Testis (tissue), 3 donors: Measurements from ENCODE around the gene CYP4A22. TPM values are rescaled to one million over a fixed set of nuclear protein-coding genes. Genes with fewer than 3 reads are reported as not detected.
"Not testable (repeated sequence)": the region's sequence is repeated elsewhere in the genome, so short reads cannot be mapped to it uniquely, and the experiment has no call there.

Experiments used
- DNase-seq: peaks from one replicate; pipeline ENCODE4 v3.0.0-alpha.2; 2019
- H3K27ac ChIP-seq, 2 donors: fragments of 200-600 bp; sonication (generic); one replicate each; pipeline ENCODE4 v1.5.1; 2019
- H3K27me3 ChIP-seq: fragments of 200-600 bp; sonication (generic); one replicate; pipeline ENCODE4 v1.5.1; 2019
- H3K36me3 ChIP-seq: fragments of 200-600 bp; sonication (generic); one replicate; pipeline ENCODE4 v1.5.1; 2017; ENCODE audit warnings: low read depth; ENCODE audit errors: missing control alignments
- H3K4me1 ChIP-seq: fragments of 200-600 bp; sonication (generic); one replicate; pipeline ENCODE4 v1.5.1; 2019
- H3K4me3 ChIP-seq, 2 donors: fragments of 200-600 bp; sonication (generic); one replicate each; pipeline ENCODE4 v1.5.1; 2017 to 2019
- H3K9me3 ChIP-seq: fragments of 200-600 bp; sonication (generic); one replicate; pipeline ENCODE4 v1.5.1; 2017
- CTCF ChIP-seq, 3 experiments: fragments of 450-650 bp in 2 of 3; fragments of 200-600 bp in 1 of 3; sonication (generic) in 1 of 3; IDR thresholded peaks; one replicate each; pipeline ENCODE4 v1.5.1; 2016 to 2019; ENCODE audit warnings: antibody characterized with exemption in 3 of 3, mild to moderate bottlenecking in 2 of 3, moderate library complexity in 1 of 3
- POLR2A ChIP-seq: fragments of 450-650 bp; IDR thresholded peaks from one replicate; pipeline ENCODE4 v1.6.1; 2017; ENCODE audit warnings: antibody characterized with exemption, mild to moderate bottlenecking, moderate library complexity
- WGBS, 2 donors: methylation state at CpG; one replicate each; pipeline ENCODE4 v1.1.5; 2018; 5-methylcytosine and 5-hydroxymethylcytosine counted together
- intact Hi-C: fragments of 100-400 bp; cut with DNase I; formaldehyde crosslinking; loops from one replicate; pipeline ENCODE4 v1.15.1; 2023; ENCODE audit warnings: low total_unique reads
- polyA plus RNA-seq: library from polyadenylated mRNA; stranded (reverse); fragments of 350-450 nt; fragmentation: Illumina TruSeq; extraction: RNeasy Lipid Tissue Mini Kit (QIAGEN cat#74804); gene quantifications from one replicate; pipeline ENCODE4 v1.2.3, GENCODE V29; 2014; ENCODE audit warnings: low read depth, low replicate concordance; ENCODE audit not compliant: insufficient read depth
- total RNA-seq, 2 donors: library from RNA; depleted of rRNA; stranded (reverse); fragments of >200 nt; gene quantifications; one replicate each; pipeline ENCODE4 v1.2.3, GENCODE V29; 2016

Gene CYP4A22
- total and polyA plus RNA-seq, 3 donors from 2014 or later, result 0.22 to 0.31 TPM; not detected in 1

GRCh38 chr1:47113178-47113577 is 24.1 kb upstream of the CYP4A22 start:
- Histone ChIP-seq H3K27ac (no peak overlapping the region), H3K27me3 (no peaks in the 10 kb centered on the region), H3K4me3 (no peak overlapping the region), H3K9me3 (no peaks in the 10 kb centered on the region), H3K4me1 (no peaks in the 10 kb centered on the region), H3K36me3 (no peaks in the 10 kb centered on the region)
- TF ChIP-seq CTCF (IDR thresholded peaks at IDR 0.05) (no peak), POLR2A (no peak)
- no peak for DNase-seq
- intact Hi-C loops, result no loop called here
- 84 to 97% methylated on average over 4 of the region's 4 CpGs for WGBS, 2 donors

GRCh38 chr1:47121039-47121438 is 16.2 kb upstream of the CYP4A22 start:
- H3K4me1 ChIP-seq, H3K36me3 ChIP-seq, H3K27me3 ChIP-seq, H3K4me3 ChIP-seq, DNase-seq, intact Hi-C loops, H3K9me3 ChIP-seq, H3K27ac ChIP-seq: not testable (repeated sequence)
- WGBS, 2 donors, result 84 to 93% methylated on average over 1 of the region's 1 CpG

DNA sequence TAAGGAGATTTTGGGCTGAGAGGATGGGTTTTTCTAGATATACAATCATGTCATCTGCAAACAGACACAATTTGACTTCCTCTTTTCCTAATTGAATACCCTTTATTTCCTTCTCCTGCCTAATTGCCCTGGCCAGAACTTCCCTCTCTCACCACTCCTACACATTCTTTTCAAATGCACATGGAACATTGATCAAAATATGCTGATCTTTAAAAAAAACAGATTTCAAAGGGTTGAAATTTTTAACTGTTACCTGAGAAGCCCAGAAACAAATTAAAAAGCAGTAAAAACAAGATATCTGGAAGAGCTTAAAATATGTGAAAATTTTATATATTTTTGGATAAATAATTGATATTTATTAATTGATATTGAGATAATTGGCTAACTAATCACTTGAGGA is 12.4 kb upstream of the CYP4A22 start:
- intact Hi-C loops, DNase-seq, H3K9me3 ChIP-seq: not testable (repeated sequence)

GRCh38 chr1:47126997-47127396 is 10.2 kb upstream of the CYP4A22 start:
- H3K27ac ChIP-seq, DNase-seq, intact Hi-C loops, H3K36me3 ChIP-seq, H3K4me1 ChIP-seq, H3K4me3 ChIP-seq, H3K9me3 ChIP-seq, H3K27me3 ChIP-seq: not testable (repeated sequence)
- WGBS, 2 donors, result 95 to 98% methylated on average over 2 of the region's 2 CpGs

More for the DNA sequence above, 12.4 kb upstream of the CYP4A22 start:
- not testable (repeated sequence) for H3K27me3 ChIP-seq, H3K4me3 ChIP-seq, H3K27ac ChIP-seq, H3K4me1 ChIP-seq, H3K36me3 ChIP-seq

DNA sequence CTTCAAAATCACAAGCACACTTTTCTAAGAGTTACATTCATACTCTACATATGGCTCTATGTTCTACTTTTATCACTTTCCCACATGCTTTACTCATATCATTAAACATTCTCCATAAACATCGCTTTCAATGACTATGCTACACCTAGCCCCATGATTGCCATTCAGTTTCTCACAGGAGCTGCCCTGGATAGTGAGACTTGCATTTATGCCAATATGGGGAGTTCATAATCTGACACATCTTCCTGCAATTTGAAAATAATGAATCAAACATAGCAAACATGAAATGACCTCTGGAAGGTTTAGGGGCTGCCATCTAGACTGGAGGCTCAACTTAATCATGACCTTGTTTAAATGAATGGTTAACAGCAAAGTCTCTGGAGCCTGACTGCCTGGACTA is 9.0 kb upstream of the CYP4A22 start:
- Histone ChIP-seq H3K27ac (no peak overlapping the region), H3K4me1 (no peaks in the 10 kb centered on the region), H3K36me3 (no peaks in the 10 kb centered on the region), H3K9me3 (no peaks in the 10 kb centered on the region), H3K4me3 (no peak overlapping the region), H3K27me3 (no peaks in the 10 kb centered on the region)
- no peak for DNase-seq
- intact Hi-C loops, result no loop called here
- WGBS, 2 donors, result 92 to 94% methylated on average over 1 of the region's 1 CpG
- TF ChIP-seq CTCF (IDR thresholded peaks at IDR 0.05) (no peak), POLR2A (no peak)

DNA sequence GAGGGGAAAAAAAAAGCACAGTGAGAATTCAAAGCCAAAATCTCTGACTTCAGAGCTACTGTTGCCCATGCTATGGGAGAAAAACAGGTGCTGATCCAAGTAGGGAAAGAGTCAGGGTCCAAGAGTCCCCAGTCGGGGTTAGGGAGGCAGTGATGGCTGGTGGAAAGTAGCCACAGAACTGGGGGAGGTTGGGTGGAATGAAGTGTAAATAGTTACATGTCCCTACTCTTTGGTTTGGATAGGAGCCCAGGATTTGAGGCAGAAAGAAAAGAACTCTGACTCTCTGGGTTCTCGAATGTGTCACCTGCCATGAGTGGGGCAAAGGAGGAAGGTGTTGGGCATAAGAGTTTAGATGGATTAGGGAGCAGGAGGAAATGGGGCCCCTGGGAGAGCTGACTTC is 8.4 kb upstream of the CYP4A22 start:
- H3K4me3 ChIP-seq, H3K36me3 ChIP-seq, H3K27ac ChIP-seq, DNase-seq, H3K4me1 ChIP-seq, H3K9me3 ChIP-seq, H3K27me3 ChIP-seq, intact Hi-C loops: not testable (repeated sequence)
- WGBS, 2 donors, result 43 to 70% methylated on average over 2 of the region's 2 CpGs

DNA sequence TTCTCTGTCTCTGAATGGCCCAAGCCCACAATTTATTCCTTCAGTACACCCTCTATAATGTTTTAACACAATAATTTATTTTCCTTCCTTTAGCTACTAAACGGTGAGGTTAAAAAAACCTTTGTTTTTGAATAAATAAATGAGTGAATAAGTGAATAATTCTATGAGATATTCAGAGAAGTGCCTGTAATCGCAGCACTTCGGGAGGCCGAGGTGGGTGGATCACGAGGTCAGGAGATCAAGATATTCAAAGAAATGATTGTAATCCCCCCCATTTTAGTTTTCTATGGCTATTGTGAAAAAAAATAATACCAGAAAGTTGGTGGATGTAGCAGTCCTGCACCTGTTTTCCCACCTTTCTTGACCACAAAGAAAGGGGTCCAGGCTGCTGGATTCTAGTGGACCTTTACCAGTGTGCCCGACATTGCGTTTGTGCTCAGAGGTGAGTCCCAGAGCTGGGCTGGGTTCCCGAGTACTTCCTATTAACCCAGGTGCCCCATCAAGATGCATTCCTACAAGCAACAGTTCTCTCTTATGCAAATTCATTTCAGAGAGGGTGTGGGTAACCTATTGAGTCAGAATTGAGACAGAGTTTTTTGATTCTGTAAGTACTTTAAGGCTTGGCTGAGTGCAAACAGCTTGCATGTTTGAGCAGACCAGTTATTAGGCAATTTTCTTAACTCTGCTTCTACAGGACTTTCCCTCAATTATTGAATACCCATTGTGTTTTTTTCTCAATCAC is 7.6 kb upstream of the CYP4A22 start:
- H3K4me3 ChIP-seq, H3K4me1 ChIP-seq, intact Hi-C loops, H3K9me3 ChIP-seq, DNase-seq, H3K36me3 ChIP-seq, H3K27me3 ChIP-seq, H3K27ac ChIP-seq: not testable (repeated sequence)
- 84 to 87% methylated on average over 8 of the region's 8 CpGs for WGBS, 2 donors

DNA sequence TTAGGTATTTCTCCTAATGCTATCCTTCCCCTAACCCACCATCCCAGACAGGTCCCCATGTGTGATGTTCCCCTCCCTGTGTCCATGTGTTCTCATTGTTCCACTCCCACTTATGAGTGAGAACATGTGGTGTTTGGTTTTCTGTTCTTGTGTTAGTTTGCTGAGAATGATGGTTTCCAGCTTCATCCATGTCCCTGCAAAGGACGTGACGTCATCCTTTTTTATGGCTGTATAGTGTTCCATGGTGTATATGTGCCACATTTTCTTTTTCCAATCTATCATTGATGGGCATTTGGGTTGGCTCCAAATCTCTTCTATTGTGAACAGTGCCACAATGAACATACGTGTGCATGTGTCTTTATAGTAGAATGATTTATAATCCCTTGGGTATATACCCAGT is 4.6 kb upstream of the CYP4A22 start:
- intact Hi-C loops, H3K4me1 ChIP-seq, H3K36me3 ChIP-seq, H3K27me3 ChIP-seq, H3K27ac ChIP-seq, H3K4me3 ChIP-seq, H3K9me3 ChIP-seq, DNase-seq: not testable (repeated sequence)
- WGBS, 2 donors, result 90 to 92% methylated on average over 3 of the region's 3 CpGs
